Small intestine (tissue), 7 donors: ENCODE results near the gene KLHL26. TPM values are rescaled to one million over a fixed set of nuclear protein-coding genes. Genes with fewer than 3 reads are reported as not detected.

ENCODE experiments used
- DNase-seq, 2 donors: peaks; one replicate each; pipeline versions ENCODE4 v3.0.0 to v3.0.0-alpha.2; 2013
- FAIRE-seq: peaks from 2 replicates; lab custom pipeline; 2012; peaks lifted over from hg19 to GRCh38; lab: Jason Lieb, UNC
- H3K27ac ChIP-seq, 3 donors: one replicate each; pipeline ENCODE4 v1.5.1; 2013; ENCODE audit warnings: low read length in 2 of 3, mild to moderate bottlenecking in 2 of 3, control low read depth in 1 of 3, inconsistent platforms in 1 of 3, low read depth in 1 of 3, moderate library complexity in 1 of 3
- H3K27me3 ChIP-seq, 3 donors: one replicate each; pipeline ENCODE4 v1.6.1; 2013; ENCODE audit warnings: low read length in 3 of 3, inconsistent platforms in 1 of 3; ENCODE audit not compliant: control insufficient read depth in 3 of 3, insufficient read depth in 3 of 3
- H3K36me3 ChIP-seq, 3 donors: one replicate each; pipeline ENCODE4 v1.6.1; 2013; ENCODE audit warnings: low read length in 3 of 3, inconsistent platforms in 1 of 3, low read depth in 1 of 3, mild to moderate bottlenecking in 1 of 3, moderate library complexity in 1 of 3; ENCODE audit not compliant: control insufficient read depth in 3 of 3, insufficient read depth in 2 of 3
- H3K4me1 ChIP-seq, 3 donors: one replicate each; pipeline ENCODE4 v1.6.1; 2013; ENCODE audit warnings: low read length in 2 of 3, inconsistent platforms in 1 of 3, low read depth in 1 of 3, mild to moderate bottlenecking in 1 of 3, moderate library complexity in 1 of 3; ENCODE audit not compliant: control insufficient read depth in 3 of 3, insufficient read depth in 2 of 3
- H3K4me3 ChIP-seq, 3 donors: one replicate each; pipeline ENCODE4 v1.5.1; 2013; ENCODE audit warnings: low read length in 3 of 3, control low read depth in 1 of 3, inconsistent platforms in 1 of 3, low read depth in 1 of 3, mild to moderate bottlenecking in 1 of 3, moderate library complexity in 1 of 3
- H3K9me3 ChIP-seq, 2 donors: one replicate each; pipeline ENCODE4 v1.6.1; 2013; ENCODE audit warnings: low read depth in 1 of 2, low read length in 1 of 2; ENCODE audit not compliant: control insufficient read depth in 2 of 2, insufficient read depth in 1 of 2
- WGBS, 3 donors: extraction: QIAGEN DNeasy Blood & Tissue Kit; methylation state at CpG; one replicate each; pipeline ENCODE4 v1.1.7; 2013; 5-methylcytosine and 5-hydroxymethylcytosine counted together
- polyA plus RNA-seq, 4 donors: library from polyadenylated mRNA; stranded (reverse) in 3 of 4; unstranded in 1 of 4; fragments of 200-250 nt in 3 of 4; fragments of 120-200 nt in 1 of 4; gene quantifications; one replicate each; pipeline versions ENCODE4 v1.2.1 to v1.2.3, GENCODE V29; 2013
- donor health status: healthy with polysubstance abuse.
- donor health status: control.
- donor health status: control.
- donor health status: Bipolar disorder and iron deficiency.
- donor health status: healthy.

KLHL26 gene
- polyA plus RNA-seq, 4 donors = 1.6 to 5.2 (median 3.5) TPM

DNA sequence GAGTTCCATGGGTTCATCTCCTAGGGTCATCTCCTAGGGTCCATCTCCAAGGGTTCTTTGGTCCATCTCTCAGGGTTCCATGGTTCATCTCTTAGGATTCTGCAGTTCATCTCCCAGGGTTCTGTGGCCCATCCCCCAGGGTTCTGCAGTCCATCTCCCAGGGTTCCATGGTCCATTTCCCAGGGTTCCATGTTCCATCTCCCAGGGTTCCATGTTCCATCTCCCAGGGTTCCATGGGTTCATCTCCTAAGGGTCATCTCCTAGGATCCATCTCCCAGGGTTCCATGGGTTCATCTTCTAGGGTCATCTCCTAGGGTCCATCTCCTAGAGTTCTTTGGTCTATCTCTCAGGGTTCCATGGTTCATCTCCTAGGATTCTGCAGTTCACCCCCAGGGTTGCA, 19.3 kb upstream of the KLHL26 start:
- peaks cover 0 to 9% of the 10 kb centered on the region in 2 donors for H3K9me3 ChIP-seq
- no peaks in the 10 kb centered on the region for H3K36me3 ChIP-seq
- FAIRE-seq (no peak), DNase-seq (no peak)
- no peak overlapping the region for H3K4me3 ChIP-seq
- H3K27ac ChIP-seq = no peak overlapping the region
- H3K4me1 ChIP-seq = peaks cover 0 to 3% (median 0%) of the 10 kb centered on the region in 3 donors
- H3K27me3 ChIP-seq = peaks cover 7 to 43% (median 11%) of the 10 kb centered on the region in 3 donors

DNA sequence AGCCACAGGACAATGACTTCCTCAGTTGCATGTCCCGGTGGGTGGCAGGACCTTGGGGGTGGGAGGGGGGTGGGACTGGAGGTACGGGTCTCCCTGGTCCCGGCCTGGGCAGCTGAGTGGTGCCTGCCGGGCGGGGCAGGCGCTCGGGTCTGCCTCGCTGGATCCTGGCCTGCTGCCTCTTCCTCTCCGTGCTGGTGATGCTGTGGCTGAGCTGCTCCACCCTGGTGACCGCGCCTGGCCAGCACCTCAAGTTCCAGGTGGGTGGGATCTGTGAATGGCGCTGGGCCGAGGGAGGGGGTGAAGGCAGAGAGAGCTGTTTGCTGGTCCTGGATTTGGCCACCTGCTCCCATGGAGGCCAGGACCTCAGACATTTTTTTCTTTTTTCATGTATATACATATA, 18.6 kb upstream of the KLHL26 start:
- WGBS, 3 donors = 85 to 91% (median 87%) methylated on average over 13 of the region's 13 CpGs
- no peaks in the 10 kb centered on the region for H3K36me3 ChIP-seq
- H3K27ac ChIP-seq = no peak overlapping the region
- FAIRE-seq (no peak), DNase-seq (no peak)
- no peak overlapping the region for H3K4me3 ChIP-seq
- no peaks in the 10 kb centered on the region for H3K4me1 ChIP-seq
- peaks cover 7 to 42% (median 11%) of the 10 kb centered on the region in 3 donors for H3K27me3 ChIP-seq
- H3K9me3 ChIP-seq = peaks cover 0 to 9% of the 10 kb centered on the region in 2 donors

- WGBS, 3 donors = 83 to 94% (median 84%) methylated on average over 6 to 10 of the region's 10 CpGs
- Histone ChIP-seq H3K27ac (no peak overlapping the region), H3K27me3 (peaks cover 0 to 24% (median 3%) of the 10 kb centered on the region in 3 donors), H3K9me3 (peaks cover 0 to 9% of the 10 kb centered on the region in 2 donors), H3K36me3 (no peaks in the 10 kb centered on the region), H3K4me3 (no peak overlapping the region), H3K4me1 (no peaks in the 10 kb centered on the region)
- FAIRE-seq = no peak
- no peak for DNase-seq
Observed at GRCh38 chr19:18620311-18620710, 16.5 kb upstream of the KLHL26 start.

- Histone ChIP-seq H3K27ac (no peak overlapping the region), H3K4me1 (no peaks in the 10 kb centered on the region), H3K27me3 (peaks cover 0 to 22% (median 3%) of the 10 kb centered on the region in 3 donors), H3K9me3 (peaks cover 0 to 9% of the 10 kb centered on the region in 2 donors), H3K36me3 (no peaks in the 10 kb centered on the region), H3K4me3 (no peak overlapping the region)
- no peak for FAIRE-seq
- WGBS, 3 donors = 49 to 76% (median 67%) methylated on average over 7 of the region's 7 CpGs
- no peak for DNase-seq
Observed at GRCh38 chr19:18620902-18621301, 15.9 kb upstream of the KLHL26 start.

DNA sequence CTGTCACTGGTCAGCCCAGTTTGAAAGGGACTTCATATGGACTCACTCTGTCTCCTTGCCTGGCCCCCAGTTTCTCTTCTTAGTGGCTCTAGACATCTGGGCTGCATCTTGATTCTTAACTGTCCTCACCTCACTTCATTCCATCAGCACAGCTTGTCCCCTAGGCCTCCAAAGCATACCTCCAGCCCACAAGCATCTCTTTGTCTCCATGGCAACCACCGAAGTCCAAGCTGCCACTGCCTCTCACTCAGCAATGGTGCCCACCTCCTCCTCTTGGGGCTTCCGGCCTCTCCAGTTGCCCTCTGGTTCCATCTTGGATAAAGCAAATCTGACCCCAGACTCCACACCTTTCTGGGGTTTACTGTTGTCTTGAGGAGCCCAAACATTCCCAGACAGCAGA, 9.9 kb upstream of the KLHL26 start:
- 65 to 67% (median 66%) methylated on average over 2 of the region's 2 CpGs for WGBS, 3 donors

GRCh38 chr19:18629166-18630088, 7.4 kb upstream of the KLHL26 start:
- DNase-seq (peak in 1 of 2 donors; percentile 36), FAIRE-seq (no peak)
- H3K4me1 ChIP-seq = no peaks in the 10 kb centered on the region
- no peaks in the 10 kb centered on the region for H3K36me3 ChIP-seq
- peak overlapping the region in 1 of 3 donors; percentile 30 for H3K27ac ChIP-seq
- 61 to 71% (median 64%) methylated on average over 15 of the region's 15 CpGs for WGBS, 3 donors
- H3K9me3 ChIP-seq = peaks cover 0 to 3% of the 10 kb centered on the region in 2 donors
- H3K27me3 ChIP-seq = peaks cover 0 to 21% (median 0%) of the 10 kb centered on the region in 3 donors
- H3K4me3 ChIP-seq = no peak overlapping the region

More for the DNA sequence above, 9.9 kb upstream of the KLHL26 start:
- FAIRE-seq (no peak), DNase-seq (no peak)
- Histone ChIP-seq H3K4me3 (no peak overlapping the region), H3K4me1 (no peaks in the 10 kb centered on the region), H3K9me3 (peaks cover 0 to 3% of the 10 kb centered on the region in 2 donors), H3K27me3 (peaks cover 0 to 29% (median 0%) of the 10 kb centered on the region in 3 donors), H3K36me3 (no peaks in the 10 kb centered on the region), H3K27ac (no peak overlapping the region)

DNA sequence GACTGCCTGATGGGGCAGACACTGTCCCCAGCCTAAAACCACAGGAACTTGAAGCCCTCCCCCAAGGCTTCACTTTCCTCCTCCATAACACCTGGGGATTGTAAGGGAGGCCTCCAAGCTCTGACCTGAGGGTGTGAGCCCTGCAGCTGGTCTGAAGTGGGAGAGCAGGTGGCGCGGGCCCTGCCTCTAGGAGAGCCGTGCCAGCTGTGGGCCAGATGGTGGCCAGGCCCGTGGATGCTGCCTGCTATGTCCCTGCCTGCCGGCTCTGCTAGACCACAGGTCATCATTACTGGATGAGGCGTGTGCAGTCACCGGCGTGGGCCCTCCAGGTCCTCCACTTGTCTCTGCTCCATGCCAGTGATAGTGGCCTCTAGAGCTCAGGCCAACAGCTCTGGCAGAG, 3.5 kb upstream of the KLHL26 start:
- Histone ChIP-seq H3K4me1 (peaks cover 3 to 19% (median 5%) of the 10 kb centered on the region in 3 donors), H3K27me3 (peaks cover 0 to 11% (median 0%) of the 10 kb centered on the region in 3 donors), H3K4me3 (no peak overlapping the region), H3K36me3 (no peaks in the 10 kb centered on the region), H3K27ac (no peak overlapping the region), H3K9me3 (peaks cover 0 to 3% of the 10 kb centered on the region in 2 donors)
- FAIRE-seq (no peak), DNase-seq (peak; percentile 26 to 27)
- WGBS, 3 donors = 20 to 67% (median 33%) methylated on average over 8 of the region's 8 CpGs

GRCh38 chr19:18634612-18635297, 2.1 kb upstream of the KLHL26 start:
- Histone ChIP-seq H3K9me3 (peaks cover 0 to 2% of the 10 kb centered on the region in 2 donors), H3K4me1 (peaks cover 3 to 21% (median 5%) of the 10 kb centered on the region in 3 donors), H3K27ac (peak overlapping the region in 1 of 3 donors; percentile 33), H3K36me3 (no peaks in the 10 kb centered on the region), H3K27me3 (peaks cover 0 to 3% (median 0%) of the 10 kb centered on the region in 3 donors), H3K4me3 (no peak overlapping the region)
- 19 to 38% (median 32%) methylated on average over 12 of the region's 12 CpGs for WGBS, 3 donors
- FAIRE-seq = no peak
- peak; percentile 21 to 39 for DNase-seq
